Heart left ventricle (tissue), 16 donors: ENCODE measurements around the gene CPNE9. TPM values are rescaled to one million over a fixed set of nuclear protein-coding genes. Genes with fewer than 3 reads are reported as not detected.
A peak's percentile ranks its signal among the peaks of the same experiment; 100 is the strongest.

Experiments used
- ATAC-seq, 4 donors: fragments of 200-7000 bp; cut with Tn5 transposase; one replicate each; pipeline ENCODE4 v1.9.1; 2020 to 2022; ENCODE audit warnings: moderate library complexity in 4 of 4, mild to moderate bottlenecking in 3 of 4, moderate number of reproducible peaks in 1 of 4
- DNase-seq, 5 donors: peaks; one replicate each; pipeline ENCODE4 v3.0.0-alpha.2; 2020
- H3K27ac ChIP-seq, 12 donors: fragments of 200-600 bp; sonication (generic) in 4 of 12; one replicate each; pipeline versions ENCODE4 v1.5.0 to v1.8.0; 2016 to 2022; ENCODE audit warnings: mild to moderate bottlenecking in 2 of 12
- H3K27me3 ChIP-seq, 9 donors: fragments of 200-600 bp; sonication (generic) in 2 of 9; one replicate each; pipeline versions ENCODE4 v1.5.1 to v1.8.0; 2016 to 2022; ENCODE audit warnings: mild to moderate bottlenecking in 3 of 9
- H3K36me3 ChIP-seq, 9 donors: fragments of 200-600 bp; sonication (generic) in 2 of 9; one replicate each; pipeline versions ENCODE4 v1.5.0 to v1.8.0; 2018 to 2022; ENCODE audit warnings: mild to moderate bottlenecking in 2 of 9
- H3K4me1 ChIP-seq, 12 donors: fragments of 200-600 bp; sonication (generic) in 4 of 12; one replicate each; pipeline versions ENCODE4 v1.5.0 to v1.8.0; 2016 to 2022; ENCODE audit warnings: mild to moderate bottlenecking in 3 of 12
- H3K4me3 ChIP-seq, 12 donors: fragments of 200-600 bp; sonication (generic) in 4 of 12; one replicate each; pipeline versions ENCODE4 v1.5.0 to v1.8.0; 2017 to 2022; ENCODE audit warnings: mild to moderate bottlenecking in 9 of 12, moderate library complexity in 4 of 12
- H3K9me3 ChIP-seq, 12 donors: fragments of 200-600 bp; sonication (generic) in 4 of 12; one replicate each; pipeline versions ENCODE4 v1.5.0 to v1.8.0; 2016 to 2022; ENCODE audit warnings: mild to moderate bottlenecking in 1 of 12
- CTCF ChIP-seq, 12 donors: fragments of 200-600 bp; sonication (generic) in 4 of 12; IDR thresholded peaks; one replicate each; pipeline versions ENCODE4 v1.5.0 to v1.8.0; 2018 to 2022; ENCODE audit warnings: antibody characterized with exemption in 12 of 12, mild to moderate bottlenecking in 5 of 12
- POLR2A ChIP-seq, 2 donors: fragments of 450-650 bp; IDR thresholded peaks; one replicate each; pipeline ENCODE4 v1.6.1; 2017; ENCODE audit warnings: antibody characterized with exemption in 2 of 2, mild to moderate bottlenecking in 2 of 2, moderate library complexity in 2 of 2
- WGBS, 4 donors: extraction: QIAGEN DNeasy Blood & Tissue Kit in 2 of 4; methylation state at CpG; one replicate each; pipeline versions ENCODE4 v1.1.5 to v1.1.7; 2013 to 2018; 5-methylcytosine and 5-hydroxymethylcytosine counted together
- intact Hi-C, 10 donors: fragments of 100-400 bp; cut with DNase I; formaldehyde crosslinking; loops; one replicate each; pipeline versions ENCODE4 v1.11.1 to v1.14.2; 2022
- polyA plus RNA-seq, 2 donors: library from polyadenylated mRNA; stranded (reverse); fragments of 200-250 nt; gene quantifications; one replicate each; pipeline ENCODE4 v1.2.3, GENCODE V29; 2013
- total RNA-seq, 9 donors: library from RNA; depleted of rRNA in 2 of 9; stranded (reverse); fragments of >200 nt in 2 of 9; fragmentation: NEBNext Ultra II Directional in 3 of 9; extraction: Animal tissue kit (Norgen Biotek cat#: 25700) in 3 of 9; gene quantifications; one replicate each; pipeline versions ENCODE4 v1.1.0 to v1.2.4, GENCODE V29; 2016 to 2023
- donor health status: ischemic (EF 13 %, LVEDD 7.1; RV severe dilation, severe dysfunction).
- donor health status: healthy with polysubstance abuse.
- donor health status: DM: no; HTN: yes; CAD: no.
- donor health status: DM: no; HTN: no; CAD: no.
- donor health status: ischemic (EF 25% LVEDD 6.9; RV normal size, moderate dysfunction).
- donor health status: ischemic (EF 25% LVEDD 5.7; RV mildly dilated, moderate dysfunction).
- donor health status: healthy.
- donor health status: DM: yes; HTN: yes; CAD: no.
- donor health status: ischemic (EF 35%, LVEDD 5.7; RV mildly dilated, moderate dysfunction).
- donor health status: nonischemic (EF 11% LVEDD 7.7; RV severe dilation, severe dysfunction).
- donor health status: DM: yes; HTN: yes; CAD: no.
- donor health status: PGD.
- donor health status: ischemic (EF 29% LVEDD 5.4; RV normal size, mild dysfunction).
- donor health status: nonischemic (EF 23%, LVEDD 6.1; RV moderate dilation, normal function).

CPNE9 gene
- total and polyA plus RNA-seq, 11 donors, result 0.04 TPM; not detected in 10

GRCh38 chr3:9682096-9682495 is 21.5 kb upstream of the CPNE9 start:
- TF ChIP-seq CTCF (IDR thresholded peaks at IDR 0.05), result no peak
- TF ChIP-seq POLR2A (IDR thresholded peaks at IDR 0.05), result no peak
- Histone ChIP-seq H3K27me3 (no peaks in the 10 kb centered on the region), H3K27ac (peak overlapping the region in 3 of 12 donors; percentile 28 to 49 (median 36)), H3K4me1 (peaks cover 0 to 36% (median 9%) of the 10 kb centered on the region in 12 donors), H3K9me3 (no peaks in the 10 kb centered on the region), H3K4me3 (no peak overlapping the region), H3K36me3 (peaks cover 2 to 100% (median 100%) of the 10 kb centered on the region in 9 donors)
- intact Hi-C loops, result no loop called here
- DNase-seq (no peak), ATAC-seq (no peak)
- 67 to 78% (median 72%) methylated on average over 6 of the region's 6 CpGs for WGBS, 4 donors

- H3K4me3 ChIP-seq, result no peak overlapping the region
- 93 to 95% (median 95%) methylated on average over 3 of the region's 3 CpGs for WGBS, 4 donors
- intact Hi-C loops, result no loop called here
- ATAC-seq, result no peak
- H3K4me1 ChIP-seq, result peaks cover 0 to 25% (median 5%) of the 10 kb centered on the region in 12 donors
- H3K36me3 ChIP-seq, result peaks cover 2 to 100% (median 100%) of the 10 kb centered on the region in 9 donors
- no peak for DNase-seq
- H3K27ac ChIP-seq, result no peak overlapping the region
- H3K9me3 ChIP-seq, result no peaks in the 10 kb centered on the region
- H3K27me3 ChIP-seq, result no peaks in the 10 kb centered on the region
- no peak for TF ChIP-seq CTCF (IDR thresholded peaks at IDR 0.05)
- TF ChIP-seq POLR2A (IDR thresholded peaks at IDR 0.05), result no peak
These were observed 20.2 kb upstream of the CPNE9 start for GRCh38 chr3:9683426-9683825.

DNA sequence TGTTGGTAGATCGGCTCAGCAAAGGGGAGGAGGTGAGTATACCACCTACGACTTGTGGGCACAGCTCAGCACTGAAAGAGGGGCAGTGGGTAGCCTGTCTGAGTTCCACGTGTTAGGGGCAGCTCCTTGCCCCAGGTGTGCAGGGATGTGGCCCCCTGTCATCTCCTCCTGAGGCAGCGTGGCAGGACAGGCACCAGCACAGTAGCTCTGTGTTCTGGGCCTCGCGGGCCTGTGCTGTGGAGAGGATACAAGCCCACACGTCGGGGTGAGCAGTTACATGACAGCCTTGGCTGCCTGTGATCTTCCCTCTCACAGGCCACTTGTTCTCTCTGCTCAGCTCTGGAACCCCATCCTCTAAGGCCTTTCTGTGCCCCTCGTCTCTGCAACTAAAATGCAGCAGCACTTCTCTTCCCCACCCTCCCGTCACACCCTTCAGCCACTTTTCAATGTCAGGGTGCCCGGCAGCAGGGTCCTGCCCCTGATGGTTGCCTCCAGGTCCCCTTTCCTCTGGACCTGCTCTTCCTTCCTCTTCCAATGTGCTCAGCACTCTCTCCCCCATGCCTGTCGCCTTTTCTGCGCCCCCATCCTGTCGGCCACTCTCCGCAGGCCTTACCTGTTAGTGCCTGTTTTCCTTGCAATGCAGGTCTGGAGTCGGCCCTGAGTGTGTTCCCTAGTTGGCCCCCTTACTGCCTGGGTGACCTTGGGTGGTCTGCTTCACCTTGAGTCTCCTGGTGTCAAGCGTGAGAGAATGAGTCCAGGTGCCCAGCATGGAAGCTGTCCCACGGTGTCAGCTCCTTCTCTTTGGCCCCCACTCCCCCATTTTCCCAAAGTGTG is 18.2 kb upstream of the CPNE9 start:
- Histone ChIP-seq H3K4me3 (no peak overlapping the region), H3K27ac (no peak overlapping the region), H3K4me1 (peaks cover 0 to 12% (median 1%) of the 10 kb centered on the region in 12 donors), H3K9me3 (no peaks in the 10 kb centered on the region), H3K27me3 (no peaks in the 10 kb centered on the region), H3K36me3 (peaks cover 2 to 100% (median 100%) of the 10 kb centered on the region in 9 donors)
- DNase-seq, result no peak
- WGBS, 4 donors, result 89 to 91% (median 90%) methylated on average over 15 to 18 of the region's 18 CpGs
- no peak for ATAC-seq
- intact Hi-C loops, result no loop called here
- TF ChIP-seq POLR2A (IDR thresholded peaks at IDR 0.05), result no peak
- TF ChIP-seq CTCF (IDR thresholded peaks at IDR 0.05), result no peak

DNA sequence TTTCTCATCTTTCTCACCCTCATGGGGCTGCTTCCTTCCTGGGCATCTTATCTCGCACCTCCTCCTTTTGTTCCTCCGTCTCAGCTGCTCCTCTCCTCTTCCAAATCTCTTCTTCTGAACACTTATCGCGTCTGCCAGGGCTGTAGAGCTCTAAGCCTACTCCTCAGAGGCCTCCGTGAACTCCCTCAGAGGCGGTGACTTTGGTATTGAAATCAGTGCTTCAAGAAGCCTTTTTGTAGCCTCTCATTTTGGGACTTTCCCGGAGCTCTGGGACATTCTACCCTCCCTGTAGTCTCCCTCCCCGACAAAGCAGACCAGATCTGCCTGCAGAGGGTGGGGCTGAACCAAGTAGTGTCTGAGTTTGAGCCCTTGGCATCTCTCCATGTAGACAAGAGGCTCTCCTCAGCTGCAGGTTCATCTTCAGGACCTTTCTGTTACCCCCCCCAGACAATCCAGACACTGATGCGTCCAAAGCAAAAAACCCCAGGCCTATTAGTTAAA is 17.5 kb upstream of the CPNE9 start:
- peaks cover 2 to 100% (median 99%) of the 10 kb centered on the region in 9 donors for H3K36me3 ChIP-seq
- intact Hi-C loops, result no loop called here
- no peak for DNase-seq

More for the DNA sequence above, 17.5 kb upstream of the CPNE9 start:
- Histone ChIP-seq H3K4me3 (no peak overlapping the region), H3K27me3 (no peaks in the 10 kb centered on the region), H3K27ac (no peak overlapping the region), H3K9me3 (no peaks in the 10 kb centered on the region), H3K4me1 (peaks cover 0 to 15% (median 3%) of the 10 kb centered on the region in 12 donors)
- 84 to 93% (median 89%) methylated on average over 9 of the region's 9 CpGs for WGBS, 4 donors
- no peak for TF ChIP-seq POLR2A (IDR thresholded peaks at IDR 0.05)
- no peak for TF ChIP-seq CTCF (IDR thresholded peaks at IDR 0.05)
- ATAC-seq, result no peak
